ENCODE measurements around the gene GJB5. TPM values are rescaled to one million over a fixed set of nuclear protein-coding genes. Genes with fewer than 3 reads are reported as not detected.

GJB5 gene
- total RNA-seq, 2 experiments from 2014 or later, result not detected

GRCh38 chr1:34753163-34753562 lies 1.7 kb upstream of the GJB5 start:
- ATAC-seq (ENCODE audit: low read depth), result no peak
- H3K27me3 Mint-ChIP-seq, result peaks cover 2% of the 10 kb centered on the region

GRCh38 chr1:34755961-34756360 lies 1.1 kb downstream of the GJB5 start:
- H3K36me3 Mint-ChIP-seq, result no peaks in the 10 kb centered on the region
- no peak for DNase-seq
- POLR2A ChIA-PET, result no interaction called here
- no peak overlapping the region for H3K4me3 Mint-ChIP-seq
- ATAC-seq (ENCODE audit: low read depth), result no peak
- no peaks in the 10 kb centered on the region for H3K4me1 Mint-ChIP-seq
- H3K9me3 Mint-ChIP-seq, result no peaks in the 10 kb centered on the region
- H3K27me3 Mint-ChIP-seq, result no peaks in the 10 kb centered on the region
- no peak overlapping the region for H3K27ac Mint-ChIP-seq

More at GRCh38 chr1:34753163-34753562, 1.7 kb upstream of the GJB5 start:
- DNase-seq, result no peak
- H3K4me1 Mint-ChIP-seq, result no peaks in the 10 kb centered on the region
- no peak overlapping the region for H3K27ac Mint-ChIP-seq
- no peak overlapping the region for H3K4me3 Mint-ChIP-seq
- no peaks in the 10 kb centered on the region for H3K36me3 Mint-ChIP-seq
- POLR2A ChIA-PET, result no interaction called here
- H3K9me3 Mint-ChIP-seq, result no peaks in the 10 kb centered on the region

- H3K4me3 Mint-ChIP-seq, result no peak overlapping the region
Measured at GRCh38 chr1:34757386-34757785, 2.5 kb downstream of the GJB5 start.

GRCh38 chr1:34758751-34759150 lies 3.9 kb downstream of the GJB5 start:
- no peaks in the 10 kb centered on the region for H3K36me3 Mint-ChIP-seq
- H3K4me1 Mint-ChIP-seq, result no peaks in the 10 kb centered on the region
- no peak overlapping the region for H3K27ac Mint-ChIP-seq
- no peaks in the 10 kb centered on the region for H3K27me3 Mint-ChIP-seq
- ATAC-seq (ENCODE audit: low read depth) (no peak), DNase-seq (no peak)
- H3K4me3 Mint-ChIP-seq, result no peak overlapping the region
- POLR2A ChIA-PET, result no interaction called here
- H3K9me3 Mint-ChIP-seq, result no peaks in the 10 kb centered on the region

More at GRCh38 chr1:34757386-34757785, 2.5 kb downstream of the GJB5 start:
- no peaks in the 10 kb centered on the region for H3K9me3 Mint-ChIP-seq
- H3K36me3 Mint-ChIP-seq, result no peaks in the 10 kb centered on the region
- ATAC-seq (ENCODE audit: low read depth) (no peak), DNase-seq (no peak)
- H3K27me3 Mint-ChIP-seq, result no peaks in the 10 kb centered on the region
- no peaks in the 10 kb centered on the region for H3K4me1 Mint-ChIP-seq
- POLR2A ChIA-PET, result no interaction called here
- H3K27ac Mint-ChIP-seq, result no peak overlapping the region

- ATAC-seq (ENCODE audit: low read depth) (no peak), DNase-seq (no peak)
- no peaks in the 10 kb centered on the region for H3K4me1 Mint-ChIP-seq
- no peak within 1 kb of the TSS for H3K4me3 Mint-ChIP-seq
- H3K27ac Mint-ChIP-seq, result no peak within 1 kb of the TSS
- H3K36me3 Mint-ChIP-seq, result no peaks in the 10 kb centered on the region
- POLR2A ChIA-PET, result no interaction called here
- no peaks in the 10 kb centered on the region for H3K27me3 Mint-ChIP-seq
- no peaks in the 10 kb centered on the region for H3K9me3 Mint-ChIP-seq
Measured at GRCh38 chr1:34759503-34760357, 4.9 kb downstream of the GJB5 start, which contains the start of gene GJB4. GJB4 (plus strand) TSS chr1:34759740; CDS start chr1:34761255, 1,515 bp downstream.

GRCh38 chr1:34761176-34761761 lies 6.4 kb downstream of the GJB5 start:
- H3K4me3 Mint-ChIP-seq, result no peak overlapping the region
- no peaks in the 10 kb centered on the region for H3K27me3 Mint-ChIP-seq
- no peaks in the 10 kb centered on the region for H3K4me1 Mint-ChIP-seq
- no peaks in the 10 kb centered on the region for H3K9me3 Mint-ChIP-seq
- POLR2A ChIA-PET, result no interaction called here
- no peak for ATAC-seq (ENCODE audit: low read depth)
- H3K36me3 Mint-ChIP-seq, result no peaks in the 10 kb centered on the region
- no peak for DNase-seq
- no peak overlapping the region for H3K27ac Mint-ChIP-seq

- H3K36me3 Mint-ChIP-seq, result no peaks in the 10 kb centered on the region
- H3K4me1 Mint-ChIP-seq, result no peaks in the 10 kb centered on the region
- no peaks in the 10 kb centered on the region for H3K9me3 Mint-ChIP-seq
- H3K4me3 Mint-ChIP-seq, result no peak overlapping the region
- ATAC-seq (ENCODE audit: low read depth) (no peak), DNase-seq (no peak)
- POLR2A ChIA-PET, result no interaction called here
- H3K27me3 Mint-ChIP-seq, result no peaks in the 10 kb centered on the region
- no peak overlapping the region for H3K27ac Mint-ChIP-seq
Measured at GRCh38 chr1:34761776-34762307, 7.0 kb downstream of the GJB5 start.

GRCh38 chr1:34762474-34763141 lies 7.8 kb downstream of the GJB5 start:
- no peak overlapping the region for H3K4me3 Mint-ChIP-seq
- no peaks in the 10 kb centered on the region for H3K36me3 Mint-ChIP-seq
- H3K9me3 Mint-ChIP-seq, result no peaks in the 10 kb centered on the region
- no peaks in the 10 kb centered on the region for H3K27me3 Mint-ChIP-seq
- POLR2A ChIA-PET, result no interaction called here
- DNase-seq (no peak), ATAC-seq (ENCODE audit: low read depth) (no peak)
- no peaks in the 10 kb centered on the region for H3K4me1 Mint-ChIP-seq
- no peak overlapping the region for H3K27ac Mint-ChIP-seq

- H3K27ac Mint-ChIP-seq, result no peak overlapping the region
- H3K36me3 Mint-ChIP-seq, result no peaks in the 10 kb centered on the region
- H3K9me3 Mint-ChIP-seq, result no peaks in the 10 kb centered on the region
- POLR2A ChIA-PET, result no interaction called here
- H3K4me1 Mint-ChIP-seq, result no peaks in the 10 kb centered on the region
- no peaks in the 10 kb centered on the region for H3K27me3 Mint-ChIP-seq
- no peak overlapping the region for H3K4me3 Mint-ChIP-seq
- DNase-seq (no peak), ATAC-seq (ENCODE audit: low read depth) (no peak)
Measured at GRCh38 chr1:34763142-34763781, 8.4 kb downstream of the GJB5 start.

- ATAC-seq (ENCODE audit: low read depth) (no peak), DNase-seq (no peak)
- no peaks in the 10 kb centered on the region for H3K36me3 Mint-ChIP-seq
- no peak overlapping the region for H3K4me3 Mint-ChIP-seq
- H3K27me3 Mint-ChIP-seq, result no peaks in the 10 kb centered on the region
- POLR2A ChIA-PET, result interaction anchor here (0.6 kb wide), 1 partner anchor 393 kb away, joined by 4 read pairs; no protein-coding TSS in a partner anchor
- no peak overlapping the region for H3K27ac Mint-ChIP-seq
- no peaks in the 10 kb centered on the region for H3K4me1 Mint-ChIP-seq
- H3K9me3 Mint-ChIP-seq, result no peaks in the 10 kb centered on the region
Measured at GRCh38 chr1:34768856-34769255, 14.0 kb downstream of the GJB5 start.

GRCh38 chr1:34770891-34771504 lies 16.2 kb downstream of the GJB5 start:
- Mint-ChIP-seq H3K36me3 (no peaks in the 10 kb centered on the region), H3K4me3 (no peak overlapping the region), H3K27ac (no peak overlapping the region), H3K27me3 (no peaks in the 10 kb centered on the region), H3K9me3 (no peaks in the 10 kb centered on the region), H3K4me1 (no peaks in the 10 kb centered on the region)
- POLR2A ChIA-PET, result no interaction called here
- DNase-seq, result no peak
- ATAC-seq (ENCODE audit: low read depth), result no peak

- Mint-ChIP-seq H3K36me3 (no peaks in the 10 kb centered on the region), H3K27ac (no peak overlapping the region), H3K9me3 (no peaks in the 10 kb centered on the region), H3K4me3 (no peak overlapping the region), H3K27me3 (no peaks in the 10 kb centered on the region), H3K4me1 (no peaks in the 10 kb centered on the region)
- ATAC-seq (ENCODE audit: low read depth), result no peak
- POLR2A ChIA-PET, result no interaction called here
- DNase-seq, result no peak
Measured at GRCh38 chr1:34771573-34772371, 16.9 kb downstream of the GJB5 start.

Measured in activated naive CD8-positive, alpha-beta T cell treated with anti-CD3 and anti-CD28 coated beads, Interleukin-2, amount 10 ng/mL, durations not matched to agents 7 days and 5 days (primary cell).